HL-60 (cell line): ENCODE data around the gene DNAJC6.

Source experiments
- CTCF ChIP-seq: IDR thresholded peaks from one replicate; pipeline ENCODE4 v1.5.1; 2011; ENCODE audit warnings: low read length, control low read depth, inconsistent platforms; ENCODE audit not compliant: insufficient read depth
- POLR2AphosphoS5 ChIP-seq: IDR thresholded peaks from 2 replicates; pipeline ENCODE4 v1.6.1; 2012; ENCODE audit warnings: low read depth

GRCh38 chr1:65263286-65263685 is 46.1 kb upstream of the DNAJC6 start:
- no peak for TF ChIP-seq CTCF
- no peak for TF ChIP-seq POLR2AphosphoS5
